ENCODE measurements around the gene RASL11B. TPM values are rescaled to one million over a fixed set of nuclear protein-coding genes. Genes with fewer than 3 reads are reported as not detected.
"Not testable (repeated sequence)": the region's sequence is repeated elsewhere in the genome, so short reads cannot be mapped to it uniquely, and the experiment has no call there.

Gene RASL11B
- 13.0 TPM for total RNA-seq (ENCODE audit: insufficient read depth, low replicate concordance)

- peak; percentile 87 for DNase-seq (ENCODE audit: low spot score)
Measured at GRCh38 chr4:52861879-52862616, at the start of gene RASL11B. Gene RASL11B, plus strand, starts transcription at chr4:52862317. Its CDS starts 191 bp downstream, at chr4:52862508.

DNA sequence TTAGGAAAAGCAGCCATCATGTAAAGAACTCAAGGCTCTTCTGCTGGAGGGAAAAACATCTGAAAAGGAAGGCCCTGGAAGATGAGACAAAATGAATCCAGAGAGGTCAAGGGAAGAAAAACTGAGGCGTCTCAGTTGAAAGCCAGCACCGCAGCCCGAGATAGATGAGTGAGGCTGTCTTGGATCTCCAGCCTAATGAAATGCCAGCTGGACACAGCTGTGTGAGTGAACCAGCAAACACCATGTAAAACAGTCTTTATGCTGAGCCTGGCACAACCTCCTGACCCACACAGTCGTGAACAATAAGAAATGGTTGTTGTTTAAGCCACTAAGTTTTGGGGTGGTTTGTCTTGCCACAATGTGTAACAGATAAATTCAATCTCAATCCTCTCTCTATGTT lies 48.6 kb upstream of the RASL11B start:
- no peak for DNase-seq (ENCODE audit: low spot score)

DNA sequence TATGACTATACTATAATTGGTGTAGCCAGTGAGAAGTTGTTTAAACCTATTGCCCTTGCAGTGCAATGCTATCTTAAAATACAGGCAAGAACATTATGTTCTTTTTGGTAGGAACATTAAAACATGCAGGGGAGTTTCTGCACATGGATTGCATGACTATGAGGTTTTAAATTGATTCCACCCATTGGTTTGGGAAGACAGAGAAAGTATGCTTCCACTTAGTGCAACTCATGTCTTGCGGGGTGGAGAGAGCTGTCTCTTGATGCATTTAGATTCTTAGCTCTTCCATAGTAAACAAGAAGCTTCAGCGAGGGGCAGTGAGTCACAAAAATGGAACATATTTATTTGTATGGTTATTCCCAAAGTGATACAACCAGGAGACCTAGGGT lies 39.5 kb upstream of the RASL11B start:
- no peak for DNase-seq (ENCODE audit: low spot score)

DNA sequence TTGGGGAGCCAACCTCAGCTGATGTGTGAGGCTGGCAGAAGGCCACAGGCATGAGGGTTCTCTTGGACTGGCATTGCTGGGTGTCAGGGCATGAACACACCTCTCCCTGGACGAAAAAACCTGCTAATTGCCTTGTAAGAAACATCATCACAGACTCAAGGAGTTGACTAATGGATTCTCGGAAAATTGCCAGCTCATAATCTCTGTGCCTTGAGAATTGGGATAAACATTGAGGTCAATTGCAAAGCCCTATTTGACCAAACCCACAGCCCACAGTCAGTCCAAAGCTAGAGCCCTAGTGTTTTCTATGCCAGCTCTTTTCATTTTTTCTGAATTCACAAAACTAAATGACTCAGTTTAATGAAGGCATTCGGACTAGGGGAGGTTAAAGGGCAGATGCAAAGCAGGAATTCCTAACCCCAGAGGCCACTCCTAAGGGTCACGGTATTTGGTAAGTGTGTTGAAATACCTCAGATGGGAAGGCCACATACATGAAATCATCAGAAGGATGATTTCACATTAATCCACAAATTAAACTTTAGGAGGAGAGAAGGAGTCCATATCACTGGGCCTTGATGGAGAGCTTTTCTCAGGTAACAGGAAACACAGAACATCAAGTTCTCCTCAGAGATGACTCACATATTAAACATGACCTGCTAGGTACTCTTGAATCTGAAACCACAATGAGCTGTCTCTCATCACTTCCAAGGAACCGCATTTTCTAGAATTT lies 39.0 kb upstream of the RASL11B start:
- DNase-seq (ENCODE audit: low spot score): no peak

DNA sequence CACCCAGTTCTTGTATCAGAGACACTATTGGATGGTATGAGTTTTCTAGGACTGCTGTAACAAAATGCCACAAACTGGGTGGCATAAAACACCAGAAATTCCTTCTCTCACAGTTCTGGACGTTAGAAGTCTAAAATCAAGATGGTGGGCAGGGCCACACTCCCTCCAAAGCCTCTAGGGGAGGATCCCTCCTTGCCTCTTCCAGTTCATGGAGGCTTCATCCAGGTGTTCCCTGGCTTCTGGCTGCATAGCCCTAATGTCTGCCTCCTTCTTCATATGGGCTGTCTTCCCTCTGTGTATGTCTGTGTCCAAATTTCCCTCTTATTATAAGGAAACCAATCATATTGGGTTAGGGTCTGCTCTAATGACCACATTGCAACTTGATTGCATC lies 38.4 kb upstream of the RASL11B start:
- no peak for DNase-seq (ENCODE audit: low spot score)

- no peak for DNase-seq (ENCODE audit: low spot score)
Measured at GRCh38 chr4:52824270-52824602, 37.9 kb upstream of the RASL11B start.

- DNase-seq (ENCODE audit: low spot score): peak; percentile 68
Measured at GRCh38 chr4:52824603-52825459, 37.3 kb upstream of the RASL11B start.

DNA sequence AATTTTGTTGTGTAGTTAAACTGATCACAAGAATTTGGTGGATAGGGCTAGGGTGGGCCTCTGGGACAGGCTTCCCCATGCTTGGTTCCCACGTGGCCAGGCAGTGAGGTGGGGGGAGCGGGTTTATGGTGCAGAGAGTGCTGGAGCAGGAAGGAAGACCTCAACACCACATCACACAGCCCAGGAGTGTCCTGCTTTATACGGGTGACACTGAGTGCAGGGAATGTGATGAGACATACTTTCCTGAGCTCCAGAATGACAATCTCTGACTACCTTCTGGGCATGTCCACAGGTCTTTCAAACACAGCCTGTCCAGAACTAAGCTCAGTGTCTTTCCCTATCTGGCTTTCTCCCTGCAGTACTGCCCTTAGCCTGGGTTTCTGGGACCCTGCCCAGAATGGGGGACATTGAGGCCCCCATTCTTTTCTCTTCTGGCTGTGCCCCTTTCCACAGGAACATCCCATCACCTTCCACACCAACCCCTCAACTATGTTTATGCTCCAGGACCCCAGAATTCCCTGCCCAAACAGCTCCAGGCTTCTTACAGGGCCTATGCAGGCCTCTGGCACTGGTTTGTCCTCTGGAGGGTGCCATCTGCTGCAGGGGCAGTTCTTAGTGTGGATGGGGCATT lies 36.5 kb upstream of the RASL11B start:
- no peak for DNase-seq (ENCODE audit: low spot score)

DNA sequence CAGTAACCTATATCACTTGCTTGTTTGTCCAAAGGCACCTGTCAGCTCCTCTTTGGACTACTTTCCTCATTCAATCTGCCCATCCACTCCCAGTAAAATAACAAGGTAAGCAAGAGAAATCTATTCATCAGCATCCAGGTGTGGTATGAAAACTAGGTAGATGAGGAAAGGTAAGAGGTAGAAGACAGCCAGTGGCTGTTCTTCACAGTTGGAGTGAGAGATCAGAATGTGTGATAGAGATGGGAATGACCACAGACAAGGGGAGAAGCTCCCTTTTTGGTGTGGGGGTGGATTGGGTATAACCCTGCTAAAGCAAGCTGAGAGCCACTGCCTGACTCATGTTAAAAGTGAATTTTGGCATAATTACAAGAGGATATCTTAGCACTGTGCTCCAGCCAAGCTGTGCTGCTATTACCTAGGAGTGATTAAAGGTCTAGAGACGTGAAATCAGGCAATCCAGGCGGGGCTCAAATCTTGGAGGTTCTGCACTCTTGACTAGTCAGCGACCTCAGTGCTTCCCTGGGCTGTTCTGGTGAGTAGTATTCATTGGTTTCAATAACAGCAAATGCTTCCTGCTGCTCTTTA lies 28.1 kb upstream of the RASL11B start:
- no peak for DNase-seq (ENCODE audit: low spot score)

DNA sequence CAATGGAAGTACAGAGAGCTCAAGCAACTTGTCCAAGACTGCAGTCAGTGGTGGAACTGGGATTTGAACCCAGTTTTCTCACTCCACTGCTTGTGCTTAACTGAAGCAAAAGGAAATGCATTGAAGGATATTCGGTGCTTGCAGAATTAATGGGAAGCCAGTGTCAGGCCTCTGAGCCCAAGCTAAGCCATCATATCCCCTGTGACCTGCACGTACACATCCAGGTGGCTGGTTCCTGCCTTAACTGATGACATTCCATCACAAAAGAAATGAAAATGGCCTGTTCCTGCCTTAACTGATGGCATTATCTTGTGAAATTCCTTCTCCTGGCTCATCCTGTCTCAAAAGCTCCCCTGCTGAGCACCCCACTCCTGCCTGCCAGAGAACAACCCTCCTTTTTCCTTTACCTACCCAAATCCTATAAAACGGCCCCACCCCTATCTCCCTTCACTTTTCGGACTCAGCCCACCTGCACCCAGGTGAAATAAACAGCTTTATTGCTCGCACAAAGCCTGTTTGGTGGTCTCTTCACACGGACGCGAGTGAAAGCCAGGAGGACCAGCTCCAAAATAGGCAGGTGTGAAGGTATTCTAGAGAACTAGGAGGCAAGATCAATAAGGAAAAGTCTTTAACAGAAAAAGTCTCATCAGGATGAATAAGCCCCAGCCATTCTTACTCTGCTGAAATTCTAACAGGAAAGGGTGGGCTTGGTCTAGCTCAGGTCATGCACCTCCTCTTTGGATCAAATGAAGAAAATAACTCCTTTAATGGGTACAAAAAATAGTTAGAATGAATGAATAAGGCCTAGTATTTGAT lies 27.3 kb upstream of the RASL11B start:
- DNase-seq (ENCODE audit: low spot score): not testable (repeated sequence)

GRCh38 chr4:52836120-52836519 lies 26.0 kb upstream of the RASL11B start:
- no peak for DNase-seq (ENCODE audit: low spot score)

DNA sequence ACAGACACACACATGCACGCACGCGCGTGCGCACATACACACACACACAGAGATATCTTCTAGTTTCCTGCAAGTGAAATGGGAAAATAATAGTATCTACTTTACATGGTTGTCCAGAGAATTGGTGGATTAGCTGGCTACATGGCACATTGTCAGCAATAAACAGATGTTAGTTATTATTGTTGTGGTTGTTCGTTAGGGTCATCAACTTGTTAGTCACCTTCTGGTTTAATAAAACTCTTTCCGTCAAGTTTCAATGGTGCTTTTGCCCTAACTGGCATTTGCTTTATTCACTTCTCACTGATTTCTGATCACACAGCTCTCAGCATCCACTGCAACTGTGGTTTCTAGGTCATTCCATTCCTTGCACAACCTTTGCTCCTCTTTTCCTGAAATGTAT lies 25.4 kb upstream of the RASL11B start:
- no peak for DNase-seq (ENCODE audit: low spot score)

DNA sequence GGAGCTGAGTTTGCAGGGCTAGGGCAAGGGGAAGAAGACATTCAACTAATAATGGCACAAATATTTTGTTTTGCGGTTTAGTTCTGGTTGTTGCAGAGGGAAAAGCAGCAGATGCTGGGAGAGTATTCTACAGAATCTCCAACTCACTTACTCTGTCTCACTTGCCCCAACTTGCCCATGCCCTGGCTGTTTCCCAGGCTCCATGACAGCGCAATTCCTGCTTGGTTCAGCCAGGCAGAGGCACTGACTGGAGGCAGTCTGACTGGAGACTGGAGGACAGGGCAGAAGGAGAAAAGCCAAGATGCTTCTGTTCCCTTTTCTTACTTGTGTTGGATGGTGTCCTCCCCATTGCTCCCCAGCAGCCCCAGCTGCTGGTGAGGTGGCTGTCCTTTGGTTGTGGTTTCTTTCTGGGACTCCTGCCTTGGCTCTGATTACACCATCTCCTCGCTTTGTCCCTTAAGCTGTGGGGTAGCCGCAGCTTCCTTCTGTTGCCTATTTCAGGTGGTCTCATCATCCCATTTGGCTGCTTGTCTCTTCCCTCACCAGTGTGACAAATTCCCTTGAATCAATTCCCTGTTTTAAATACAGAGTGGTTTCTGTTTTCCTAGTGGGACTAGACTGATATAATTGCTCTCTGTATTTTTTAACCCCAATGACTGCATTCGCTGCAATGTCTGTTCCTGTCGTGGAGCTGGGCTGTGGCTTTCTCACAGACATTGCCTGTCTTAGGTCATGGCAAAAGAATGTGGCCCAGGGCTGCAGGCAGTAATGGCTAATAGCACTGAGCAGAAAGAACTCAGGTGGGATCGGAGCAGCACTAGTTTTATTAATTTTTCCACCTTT lies 24.2 kb upstream of the RASL11B start:
- no peak for DNase-seq (ENCODE audit: low spot score)

GRCh38 chr4:52838729-52839586 lies 23.2 kb upstream of the RASL11B start:
- no peak for DNase-seq (ENCODE audit: low spot score)

DNA sequence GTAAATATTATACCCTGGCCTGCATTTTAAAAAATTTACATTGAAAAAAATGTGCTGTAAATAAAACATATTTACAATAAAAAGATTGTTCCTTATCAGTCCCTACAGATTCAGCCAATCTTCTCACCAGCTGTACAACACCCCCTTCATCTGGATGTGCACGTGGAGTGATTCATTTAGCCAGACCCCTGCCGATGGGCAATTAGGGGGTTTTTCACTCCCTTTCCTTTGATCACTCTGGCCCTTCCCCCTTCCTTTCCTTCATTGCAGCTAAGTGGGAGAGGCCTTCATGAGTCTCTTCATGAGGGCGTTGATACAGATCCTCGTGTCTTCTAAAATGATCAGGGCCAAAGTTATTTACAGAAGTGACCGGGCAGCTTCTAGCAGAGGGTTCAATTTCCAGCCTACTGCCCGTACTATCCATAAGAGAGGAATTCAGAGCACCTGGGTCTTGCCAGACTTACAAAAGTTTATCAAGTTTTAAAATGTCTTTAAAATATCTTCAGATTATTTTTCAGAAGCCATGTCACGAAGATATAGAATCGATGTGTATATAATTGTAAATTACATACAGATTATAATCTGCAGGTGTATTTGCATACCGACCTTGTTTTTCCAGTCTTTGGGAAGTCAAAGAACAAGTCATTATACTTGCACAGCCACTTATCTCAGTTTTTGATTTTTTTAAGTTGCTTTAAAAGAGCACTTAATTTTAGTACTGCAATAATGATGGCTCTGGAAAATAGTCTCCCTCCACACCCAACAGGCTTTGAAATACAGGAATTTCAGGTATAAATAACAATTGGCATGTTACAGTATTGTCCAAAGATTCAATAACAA lies 21.4 kb upstream of the RASL11B start:
- no peak for DNase-seq (ENCODE audit: low spot score)

GRCh38 chr4:52841682-52842456 lies 20.2 kb upstream of the RASL11B start:
- peak; percentile 77 for DNase-seq (ENCODE audit: low spot score)

DNA sequence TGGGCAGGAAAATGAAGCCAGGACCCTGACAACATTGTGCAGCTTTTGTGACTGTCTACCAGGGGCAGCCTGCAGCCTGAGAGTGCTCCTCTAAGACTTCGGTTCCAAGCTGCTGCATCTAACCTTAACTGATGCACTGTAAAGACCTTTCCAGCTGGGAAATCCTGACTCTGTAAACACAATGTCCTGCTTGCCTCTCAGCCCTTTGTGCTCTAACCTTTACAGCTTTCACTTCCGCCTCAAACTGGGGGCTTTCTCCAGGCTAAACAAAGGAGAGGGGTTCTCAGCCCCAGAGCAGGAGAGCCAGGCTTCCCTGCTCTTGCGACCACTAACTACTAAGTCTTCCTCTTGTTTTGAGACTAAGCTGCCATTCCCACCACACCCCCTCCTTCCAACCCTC lies 19.3 kb upstream of the RASL11B start:
- no peak for DNase-seq (ENCODE audit: low spot score)

Data from umbilical cord (tissue), 2 donors.